Endodermal cell (in vitro differentiated cells): Measurements from ENCODE around the gene TMEM254. TPM values are rescaled to one million over a fixed set of nuclear protein-coding genes. Genes with fewer than 3 reads are reported as not detected.

ENCODE experiments used
- DNase-seq: peaks from one replicate; pipeline ENCODE4 v3.0.0-alpha.2; 2017
- H3K27ac ChIP-seq: 2 replicates; pipeline ENCODE4 v1.5.1; 2013; ENCODE audit warnings: mild to moderate bottlenecking, low read depth, low read length, moderate library complexity
- H3K27me3 ChIP-seq: 2 replicates; pipeline ENCODE4 v1.6.1; 2013; ENCODE audit warnings: mild to moderate bottlenecking, low read length, moderate library complexity; ENCODE audit not compliant: insufficient read depth, control insufficient read depth, poor library complexity, severe bottlenecking
- H3K36me3 ChIP-seq: 2 replicates; pipeline ENCODE4 v1.7.0; 2013; ENCODE audit warnings: mild to moderate bottlenecking, low read length, moderate library complexity; ENCODE audit not compliant: control insufficient read depth, insufficient read depth
- H3K4me1 ChIP-seq: one replicate; pipeline ENCODE4 v1.7.0; 2013; ENCODE audit warnings: low read length; ENCODE audit not compliant: control insufficient read depth, insufficient read depth
- H3K4me3 ChIP-seq: 2 replicates; pipeline ENCODE4 v1.5.1; 2013; ENCODE audit warnings: mild to moderate bottlenecking, low read length, moderate library complexity
- H3K9ac ChIP-seq: 2 replicates; pipeline ENCODE4 v1.6.1; 2013; ENCODE audit warnings: mild to moderate bottlenecking, low read length, moderate library complexity; ENCODE audit not compliant: poor library complexity, severe bottlenecking; ENCODE audit errors: extremely low read depth
- H3K9me3 ChIP-seq: 2 replicates; pipeline ENCODE4 v1.6.1; 2013; ENCODE audit warnings: mild to moderate bottlenecking, low read length, moderate library complexity; ENCODE audit not compliant: control insufficient read depth
- H3K27ac Mint-ChIP-seq: 2 replicates; pipeline ENCODE4 v1.8.0; 2020; ENCODE audit warnings: mixed read lengths
- H3K27me3 Mint-ChIP-seq: 2 replicates; pipeline ENCODE4 v1.8.0; 2021; ENCODE audit warnings: mild to moderate bottlenecking, mixed read lengths; ENCODE audit not compliant: insufficient read depth
- H3K36me3 Mint-ChIP-seq: 2 replicates; pipeline ENCODE4 v1.8.0; 2020; ENCODE audit warnings: low read depth, mixed read lengths
- H3K4me1 Mint-ChIP-seq: 2 replicates; pipeline ENCODE4 v1.8.0; 2020; ENCODE audit warnings: mixed read lengths
- H3K4me3 Mint-ChIP-seq: 2 replicates; pipeline ENCODE4 v1.8.0; 2020; ENCODE audit warnings: mild to moderate bottlenecking, moderate library complexity, mixed read lengths
- H3K9me3 Mint-ChIP-seq: 2 replicates; pipeline ENCODE4 v1.8.0; 2020; ENCODE audit warnings: mild to moderate bottlenecking, mixed read lengths
- WGBS, 2 experiments: methylation state at CpG; one replicate each; pipeline versions ENCODE4 v1.1.5 to v1.1.7; 2013; ENCODE audit warnings: missing lambda C conversion rate in 2 of 2, mixed read lengths in 1 of 2; ENCODE audit not compliant: insufficient coverage in 1 of 2, insufficient read length in 1 of 2; 5-methylcytosine and 5-hydroxymethylcytosine counted together
- total RNA-seq, 2 donors: library from RNA; stranded (reverse); fragmentation: NEBNext Ultra II Directional in 1 of 2; extraction: Animal tissue kit (Norgen Biotek cat#: 25700) in 1 of 2; gene quantifications; 2 replicates in 1 of 2; 3 replicates in 1 of 2; pipeline ENCODE4 v1.2.1, GENCODE V29; 2021
- TF ChIP-seq, protein P1 (sequence below): fragments of 200-600 bp; sonication (generic); conservative IDR thresholded peaks from 2 replicates; pipeline ENCODE4 v1.5.0; 2021; ENCODE audit warnings: antibody characterized with exemption, mild to moderate bottlenecking

The TMEM254 gene
- total RNA-seq, 2 donors from 2014 or later: 31.5 to 31.9 TPM

DNA sequence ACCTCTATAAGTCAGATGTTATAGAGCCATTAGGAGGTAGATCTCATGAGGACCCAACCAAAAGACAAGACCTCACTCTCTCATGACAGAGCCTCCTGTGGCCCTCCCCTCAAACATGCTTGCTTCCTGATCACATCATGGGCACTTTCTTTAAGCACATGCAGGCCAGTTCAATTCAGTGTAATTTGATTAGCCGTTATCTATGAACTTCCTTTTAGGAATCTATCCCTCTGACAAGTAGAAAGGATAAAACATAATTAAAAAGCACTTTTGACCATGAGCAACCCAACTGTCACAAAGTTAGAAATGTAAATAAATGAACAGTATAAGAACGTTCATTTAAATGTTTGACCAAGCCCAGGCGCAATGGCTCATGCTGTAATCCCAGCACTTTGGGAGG lies 27.7 kb upstream of the TMEM254 start:
- no peak overlapping the region for H3K4me3 Mint-ChIP-seq
- H3K27me3 Mint-ChIP-seq: no peaks in the 10 kb centered on the region
- no peaks in the 10 kb centered on the region for H3K9me3 Mint-ChIP-seq
- Histone ChIP-seq H3K9ac (no peak overlapping the region), H3K27me3 (no peaks in the 10 kb centered on the region), H3K36me3 (no peaks in the 10 kb centered on the region), H3K9me3 (no peaks in the 10 kb centered on the region), H3K4me1 (no peaks in the 10 kb centered on the region), H3K27ac (no peak overlapping the region), H3K4me3 (no peak overlapping the region)
- 80 to 98% methylated on average over 1 to 3 of the region's 3 CpGs for WGBS, 2 experiments
- H3K27ac Mint-ChIP-seq: no peak overlapping the region
- no peak for DNase-seq
- TF ChIP-seq, protein P1, sequence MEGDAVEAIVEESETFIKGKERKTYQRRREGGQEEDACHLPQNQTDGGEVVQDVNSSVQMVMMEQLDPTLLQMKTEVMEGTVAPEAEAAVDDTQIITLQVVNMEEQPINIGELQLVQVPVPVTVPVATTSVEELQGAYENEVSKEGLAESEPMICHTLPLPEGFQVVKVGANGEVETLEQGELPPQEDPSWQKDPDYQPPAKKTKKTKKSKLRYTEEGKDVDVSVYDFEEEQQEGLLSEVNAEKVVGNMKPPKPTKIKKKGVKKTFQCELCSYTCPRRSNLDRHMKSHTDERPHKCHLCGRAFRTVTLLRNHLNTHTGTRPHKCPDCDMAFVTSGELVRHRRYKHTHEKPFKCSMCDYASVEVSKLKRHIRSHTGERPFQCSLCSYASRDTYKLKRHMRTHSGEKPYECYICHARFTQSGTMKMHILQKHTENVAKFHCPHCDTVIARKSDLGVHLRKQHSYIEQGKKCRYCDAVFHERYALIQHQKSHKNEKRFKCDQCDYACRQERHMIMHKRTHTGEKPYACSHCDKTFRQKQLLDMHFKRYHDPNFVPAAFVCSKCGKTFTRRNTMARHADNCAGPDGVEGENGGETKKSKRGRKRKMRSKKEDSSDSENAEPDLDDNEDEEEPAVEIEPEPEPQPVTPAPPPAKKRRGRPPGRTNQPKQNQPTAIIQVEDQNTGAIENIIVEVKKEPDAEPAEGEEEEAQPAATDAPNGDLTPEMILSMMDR: no peak
- H3K4me1 Mint-ChIP-seq: no peaks in the 10 kb centered on the region
- no peaks in the 10 kb centered on the region for H3K36me3 Mint-ChIP-seq

DNA sequence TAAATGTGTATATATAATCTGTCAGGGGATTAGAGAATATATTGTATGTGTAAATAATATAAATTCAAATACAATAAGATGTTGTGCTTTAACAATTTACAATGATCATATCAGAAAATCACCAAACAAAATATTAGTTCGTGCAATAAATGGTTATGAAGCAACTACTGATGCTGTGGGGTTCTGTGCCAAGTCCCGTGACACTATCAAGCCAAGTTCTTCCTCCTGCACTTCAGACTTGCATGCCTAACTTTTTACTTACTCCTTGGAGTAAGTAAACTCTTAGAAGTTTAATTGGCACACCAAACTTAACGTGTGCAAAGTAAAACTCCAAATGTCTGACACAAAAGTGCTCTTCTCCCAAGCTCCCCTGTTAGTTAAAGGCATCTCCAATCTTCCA lies 26.5 kb upstream of the TMEM254 start:
- H3K4me3 Mint-ChIP-seq: no peak overlapping the region
- H3K9me3 Mint-ChIP-seq: no peaks in the 10 kb centered on the region
- Histone ChIP-seq H3K4me3 (no peak overlapping the region), H3K27me3 (no peaks in the 10 kb centered on the region), H3K9me3 (no peaks in the 10 kb centered on the region), H3K4me1 (no peaks in the 10 kb centered on the region), H3K27ac (no peak overlapping the region), H3K9ac (no peak overlapping the region), H3K36me3 (no peaks in the 10 kb centered on the region)
- TF ChIP-seq, protein P1: no peak
- H3K27me3 Mint-ChIP-seq: no peaks in the 10 kb centered on the region
- no peaks in the 10 kb centered on the region for H3K36me3 Mint-ChIP-seq
- H3K27ac Mint-ChIP-seq: no peak overlapping the region
- WGBS, 2 experiments: 89 to 97% methylated on average over 2 to 3 of the region's 3 CpGs
- no peaks in the 10 kb centered on the region for H3K4me1 Mint-ChIP-seq
- DNase-seq: no peak

DNA sequence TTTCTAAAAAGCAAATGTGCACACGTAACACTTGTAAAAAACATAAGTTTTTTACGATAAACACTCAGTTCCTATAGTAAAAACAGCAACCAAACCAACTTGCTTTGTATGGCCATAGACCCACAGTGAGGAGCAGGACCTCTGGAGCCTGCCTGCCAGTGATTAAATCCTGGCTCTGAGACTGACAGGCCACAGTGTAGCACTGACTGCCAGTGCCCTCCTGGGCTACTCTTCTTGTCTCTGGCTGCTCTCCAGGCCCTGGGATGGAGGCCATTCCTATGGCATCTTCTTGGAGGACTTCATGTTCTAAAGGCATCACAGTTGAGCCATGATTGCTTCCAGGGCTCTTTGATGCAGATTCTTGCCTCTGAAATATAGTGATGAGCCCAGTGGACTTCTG lies 22.7 kb upstream of the TMEM254 start:
- no peaks in the 10 kb centered on the region for H3K27me3 ChIP-seq
- no peak overlapping the region for H3K4me3 Mint-ChIP-seq
- H3K36me3 ChIP-seq: no peaks in the 10 kb centered on the region
- no peaks in the 10 kb centered on the region for H3K9me3 Mint-ChIP-seq
- H3K36me3 Mint-ChIP-seq: no peaks in the 10 kb centered on the region
- 84% methylated on average over 2 of the region's 2 CpGs; no CpG with 5 or more reads in 1 of the 2 experiments for WGBS, 2 experiments
- H3K4me3 ChIP-seq: no peak overlapping the region
- no peaks in the 10 kb centered on the region for H3K4me1 Mint-ChIP-seq
- no peaks in the 10 kb centered on the region for H3K27me3 Mint-ChIP-seq
- no peak for DNase-seq
- H3K4me1 ChIP-seq: no peaks in the 10 kb centered on the region
- H3K9ac ChIP-seq: no peak overlapping the region
- no peak overlapping the region for H3K27ac ChIP-seq
- H3K27ac Mint-ChIP-seq: no peak overlapping the region
- H3K9me3 ChIP-seq: no peaks in the 10 kb centered on the region
- TF ChIP-seq, protein P1: no peak
